ENCODE measurements around the gene APBB1IP.

DNA sequence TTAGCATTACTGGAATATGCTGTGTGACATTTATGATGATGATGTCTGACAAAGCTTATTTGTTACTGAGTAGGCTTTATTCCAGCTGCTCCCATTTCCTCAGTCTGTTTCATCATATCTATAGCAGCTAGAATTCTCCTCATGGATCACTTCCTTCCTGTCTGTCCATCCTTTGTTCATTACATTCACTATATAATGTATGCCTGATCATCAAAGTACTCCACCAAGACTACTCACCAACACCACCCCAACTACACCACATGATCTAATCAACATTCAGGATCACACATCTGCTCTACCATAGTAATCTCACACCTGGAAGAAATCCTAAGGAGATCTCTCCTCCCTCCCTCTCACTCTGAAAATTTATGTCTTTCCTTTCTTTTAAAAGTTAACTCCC, 61.3 kb downstream of the APBB1IP start:
- TF ChIP-seq, protein P1, sequence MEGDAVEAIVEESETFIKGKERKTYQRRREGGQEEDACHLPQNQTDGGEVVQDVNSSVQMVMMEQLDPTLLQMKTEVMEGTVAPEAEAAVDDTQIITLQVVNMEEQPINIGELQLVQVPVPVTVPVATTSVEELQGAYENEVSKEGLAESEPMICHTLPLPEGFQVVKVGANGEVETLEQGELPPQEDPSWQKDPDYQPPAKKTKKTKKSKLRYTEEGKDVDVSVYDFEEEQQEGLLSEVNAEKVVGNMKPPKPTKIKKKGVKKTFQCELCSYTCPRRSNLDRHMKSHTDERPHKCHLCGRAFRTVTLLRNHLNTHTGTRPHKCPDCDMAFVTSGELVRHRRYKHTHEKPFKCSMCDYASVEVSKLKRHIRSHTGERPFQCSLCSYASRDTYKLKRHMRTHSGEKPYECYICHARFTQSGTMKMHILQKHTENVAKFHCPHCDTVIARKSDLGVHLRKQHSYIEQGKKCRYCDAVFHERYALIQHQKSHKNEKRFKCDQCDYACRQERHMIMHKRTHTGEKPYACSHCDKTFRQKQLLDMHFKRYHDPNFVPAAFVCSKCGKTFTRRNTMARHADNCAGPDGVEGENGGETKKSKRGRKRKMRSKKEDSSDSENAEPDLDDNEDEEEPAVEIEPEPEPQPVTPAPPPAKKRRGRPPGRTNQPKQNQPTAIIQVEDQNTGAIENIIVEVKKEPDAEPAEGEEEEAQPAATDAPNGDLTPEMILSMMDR (IDR thresholded peaks at IDR 0.05 in 2 of 3, conservative IDR thresholded peaks at IDR 0.05 in 1 of 3; ENCODE audit: insufficient read depth in 2 of 3, low read depth in 1 of 3, low read length in 3 of 3): no peak
- TF ChIP-seq ZBED1 (IDR thresholded peaks at IDR 0.05): no peak

Measured in K562 (cell line).